IMR-90 (cell line): Measurements from ENCODE around the gene CASK. TPM values are rescaled to one million over a fixed set of nuclear protein-coding genes. Genes with fewer than 3 reads are reported as not detected.

Source experiments
- ATAC-seq: fragments of 200-7000 bp; cut with Tn5 transposase; 2 replicates; pipeline ENCODE4 v1.9.1; 2020; ENCODE audit warnings: low read depth, mild to moderate bottlenecking, moderate library complexity
- BruUV-seq: library from RNA; stranded (reverse); fragments of 400-500 nt; replicated peaks from 2 replicates; lab custom pipeline; 2021; lab: Mats Ljungman, UMichigan
- CTCF ChIA-PET: fragments of 300-600 bp; formaldehyde crosslinking; extraction: SDS; loops from one replicate; lab custom pipeline; 2021; ENCODE audit warnings: antibody characterized with exemption; lab: Yijun Ruan, JAX
- POLR2A ChIA-PET: fragments of 300-600 bp; sonication (Branson Sonifier 250); formaldehyde crosslinking; loops from one replicate; lab custom pipeline; 2022; ENCODE audit warnings: antibody characterized with exemption; ENCODE audit not compliant: unreplicated experiment; lab: Charles Lee
- DNase-seq: peaks from one replicate; pipeline ENCODE4 v3.0.0; 2013
- H2AFZ ChIP-seq: replicated peaks from 2 replicates; pipeline ENCODE3; 2013; ENCODE audit warnings: low read length, mild to moderate bottlenecking; ENCODE audit not compliant: poor library complexity
- H2AK5ac ChIP-seq: 2 replicates; pipeline ENCODE4 v1.6.1; 2013; ENCODE audit warnings: low read depth, low read length, inconsistent platforms
- H2AK9ac ChIP-seq: replicated peaks from 2 replicates; pipeline ENCODE3; 2013; ENCODE audit warnings: mild to moderate bottlenecking, low read depth, low read length, moderate library complexity; ENCODE audit not compliant: poor library complexity
- H2BK120ac ChIP-seq: 2 replicates; pipeline ENCODE4 v1.6.1; 2013; ENCODE audit warnings: low read depth, low read length, inconsistent platforms
- H2BK15ac ChIP-seq: 3 replicates; pipeline ENCODE4 v1.6.1; 2013; ENCODE audit warnings: low read depth, low read length, inconsistent platforms
- H2BK20ac ChIP-seq: 2 replicates; pipeline ENCODE4 v1.6.1; 2013; ENCODE audit warnings: low read depth, mild to moderate bottlenecking, inconsistent platforms, low read length, moderate library complexity
- H2BK5ac ChIP-seq: 2 replicates; pipeline ENCODE4 v1.6.1; 2013; ENCODE audit warnings: mild to moderate bottlenecking, low read depth, low read length, inconsistent platforms; ENCODE audit not compliant: poor library complexity, severe bottlenecking
- H3K14ac ChIP-seq: replicated peaks from 2 replicates; pipeline ENCODE4 v1.6.1; 2013; ENCODE audit warnings: low read depth, low read length, inconsistent platforms
- H3K18ac ChIP-seq: 2 replicates; pipeline ENCODE4 v1.6.1; 2013; ENCODE audit warnings: low read depth, low read length, control low read depth
- H3K23ac ChIP-seq: 2 replicates; pipeline ENCODE4 v1.6.1; 2013; ENCODE audit warnings: low read depth, low read length, inconsistent platforms
- H3K27ac ChIP-seq: 2 replicates; pipeline ENCODE4 v1.5.1; 2013; ENCODE audit warnings: mild to moderate bottlenecking, control low read depth, low read length; ENCODE audit not compliant: insufficient read depth
- H3K27me3 ChIP-seq: 2 replicates; pipeline ENCODE4 v1.6.1; 2013; ENCODE audit warnings: low read length; ENCODE audit not compliant: control insufficient read depth, insufficient read depth
- H3K36me3 ChIP-seq: 2 replicates; pipeline ENCODE4 v1.6.1; 2013; ENCODE audit warnings: low read length, mixed read lengths; ENCODE audit not compliant: control insufficient read depth, insufficient read depth
- H3K4ac ChIP-seq: 2 replicates; pipeline ENCODE4 v1.6.1; 2013; ENCODE audit warnings: low read depth, low read length, inconsistent platforms
- H3K4me1 ChIP-seq: 2 replicates; pipeline ENCODE4 v1.6.1; 2013; ENCODE audit warnings: low read length, mixed read lengths; ENCODE audit not compliant: control insufficient read depth, insufficient read depth
- H3K4me2 ChIP-seq: 2 replicates; pipeline ENCODE4 v1.6.1; 2013; ENCODE audit warnings: low read depth, mild to moderate bottlenecking, control low read depth, low read length, moderate library complexity
- H3K4me3 ChIP-seq: 2 replicates; pipeline ENCODE4 v1.5.1; 2013; ENCODE audit warnings: low read depth, mild to moderate bottlenecking, control low read depth, low read length, moderate library complexity; ENCODE audit not compliant: insufficient read depth
- H3K56ac ChIP-seq: 2 replicates; pipeline ENCODE4 v1.6.1; 2013; ENCODE audit warnings: low read length, inconsistent platforms; ENCODE audit not compliant: insufficient read depth; ENCODE audit errors: extremely low read depth
- H3K79me1 ChIP-seq, 2 experiments: 2 replicates each; pipeline ENCODE4 v1.6.1; 2013; ENCODE audit warnings: low read length in 2 of 2, inconsistent platforms in 1 of 2, low read depth in 1 of 2
- H3K9ac ChIP-seq: 2 replicates; pipeline ENCODE4 v1.6.1; 2013; ENCODE audit warnings: low read depth, low read length, control low read depth
- H3K9me1 ChIP-seq: 2 replicates; pipeline ENCODE4 v1.6.1; 2013; ENCODE audit warnings: low read length, inconsistent platforms; ENCODE audit not compliant: insufficient read depth
- H3K9me3 ChIP-seq: 2 replicates; pipeline ENCODE4 v1.6.1; 2013; ENCODE audit warnings: low read length; ENCODE audit not compliant: control insufficient read depth, insufficient read depth
- H4K20me1 ChIP-seq: 2 replicates; pipeline ENCODE4 v1.6.1; 2013; ENCODE audit warnings: low read length, inconsistent platforms; ENCODE audit not compliant: insufficient read depth
- H4K5ac ChIP-seq: 2 replicates; pipeline ENCODE4 v1.6.1; 2013; ENCODE audit warnings: mild to moderate bottlenecking, low read depth, low read length, control low read depth
- H4K8ac ChIP-seq, 2 experiments: 2 replicates each; pipeline ENCODE4 v1.6.1; 2013; ENCODE audit warnings: low read depth in 2 of 2, low read length in 2 of 2, control low read depth in 1 of 2, inconsistent platforms in 1 of 2
- H4K91ac ChIP-seq: 2 replicates; pipeline ENCODE4 v1.6.1; 2013; ENCODE audit warnings: low read depth, low read length, inconsistent platforms; ENCODE audit not compliant: insufficient read depth
- MAZ ChIP-seq: IDR thresholded peaks from 2 replicates; pipeline ENCODE4 v1.6.1; 2012; ENCODE audit warnings: low read depth, mild to moderate bottlenecking, low read length, improper control_type of control experiment, moderate library complexity, borderline replicate concordance
- POLR2A ChIP-seq: IDR thresholded peaks from 2 replicates; pipeline ENCODE4 v1.6.1; 2012; ENCODE audit warnings: mild to moderate bottlenecking, low read depth, low read length
- WGBS, 2 experiments: methylation state at CpG; one replicate each; pipeline versions ENCODE4 v1.1.5 to v1.1.7; 2013; ENCODE audit warnings: missing lambda C conversion rate in 2 of 2; ENCODE audit not compliant: insufficient read length in 1 of 2; ENCODE audit errors: extremely low coverage in 2 of 2; 5-methylcytosine and 5-hydroxymethylcytosine counted together
- dilution Hi-C: fragments of 300-500 bp; cut with HindIII; formaldehyde crosslinking; loops from one replicate; pipeline ENCODE4 v1.14.3; 2018; ENCODE audit warnings: low sequenced_read_pairs; ENCODE audit not compliant: unreplicated experiment
- in situ Hi-C: fragments of 300-500 bp; cut with MboI; formaldehyde crosslinking; loops from 3 replicates; pipeline ENCODE4 v1.14.3; 2019; ENCODE audit warnings: low sequenced_read_pairs, inconsistent platforms, mixed read lengths
- intact Hi-C: fragments of 100-400 bp; cut with micrococcal nuclease; formaldehyde crosslinking; loops from 2 replicates; pipeline ENCODE4 v1.10.0; 2022
- polyA plus RNA-seq, 3 experiments: library from polyadenylated mRNA; depleted of rRNA; stranded (reverse); fragments of >200 nt; gene quantifications; 2 replicates each; pipeline ENCODE4 v1.2.3, GENCODE V29; 2012; ENCODE audit warnings: low replicate concordance in 1 of 3
- total RNA-seq: library from RNA; depleted of rRNA; stranded (reverse); fragments of >200 nt; gene quantifications from 2 replicates; pipeline ENCODE4 v1.2.3, GENCODE V29; 2012
- TF ChIP-seq, protein P1 (sequence below): fragments of 150-350 bp; IDR thresholded peaks from 2 replicates; pipeline ENCODE4 v1.6.1; 2016; ENCODE audit warnings: low read depth, mild to moderate bottlenecking, low read length, moderate library complexity, borderline replicate concordance

The CASK gene
- total and polyA plus RNA-seq, 2 of the 4 experiments (the other 2 are of a cell fraction) = 9.4 to 17.7 TPM

- Histone ChIP-seq H2AK9ac (no peak overlapping the region), H3K27me3 (no peaks in the 10 kb centered on the region), H3K18ac (no peak overlapping the region), H2BK20ac (no peak overlapping the region), H2AK5ac (no peak overlapping the region), H3K23ac (no peak overlapping the region), H3K4me1 (no peaks in the 10 kb centered on the region), H4K91ac (no peak overlapping the region), H3K27ac (no peak overlapping the region), H2BK120ac (no peak overlapping the region), H2BK15ac (no peak overlapping the region), H3K56ac (no peak overlapping the region), H3K9me3 (no peaks in the 10 kb centered on the region), H2BK5ac (no peak overlapping the region), H3K4me2 (no peak overlapping the region), H3K14ac (no peak overlapping the region), H2AFZ (no peak overlapping the region), H3K4me3 (no peak overlapping the region), H4K8ac (no peak overlapping the region), H3K36me3 (no peaks in the 10 kb centered on the region), H3K79me1 (no peaks in the 10 kb centered on the region), H3K9me1 (no peaks in the 10 kb centered on the region; the same call in 1 of the 2 replicates), H3K9ac (no peak overlapping the region), H3K4ac (no peak overlapping the region), H4K20me1 (no peaks in the 10 kb centered on the region), H4K5ac (no peak overlapping the region)
- no peak for TF ChIP-seq POLR2A
- TF ChIP-seq, protein P1, sequence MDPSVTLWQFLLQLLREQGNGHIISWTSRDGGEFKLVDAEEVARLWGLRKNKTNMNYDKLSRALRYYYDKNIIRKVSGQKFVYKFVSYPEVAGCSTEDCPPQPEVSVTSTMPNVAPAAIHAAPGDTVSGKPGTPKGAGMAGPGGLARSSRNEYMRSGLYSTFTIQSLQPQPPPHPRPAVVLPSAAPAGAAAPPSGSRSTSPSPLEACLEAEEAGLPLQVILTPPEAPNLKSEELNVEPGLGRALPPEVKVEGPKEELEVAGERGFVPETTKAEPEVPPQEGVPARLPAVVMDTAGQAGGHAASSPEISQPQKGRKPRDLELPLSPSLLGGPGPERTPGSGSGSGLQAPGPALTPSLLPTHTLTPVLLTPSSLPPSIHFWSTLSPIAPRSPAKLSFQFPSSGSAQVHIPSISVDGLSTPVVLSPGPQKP = no peak
- no peak for TF ChIP-seq MAZ
- DNase-seq = no peak
- ChIA-PET CTCF (no interaction called here), POLR2A (no interaction called here)
- intact Hi-C loops (no loop called here), in situ Hi-C loops (no loop called here), dilution Hi-C loops (no loop called here)
- WGBS, 2 experiments = no CpG with 5 or more reads among the region's 4 CpGs
- no TSS peak for BruUV-seq
- no peak for ATAC-seq
Observed at GRCh38 chrX:41686788-41687187, 236.6 kb downstream of the CASK start.
